ENCODE data around the gene PRRC2B.
"Not testable (repeated sequence)": the region's sequence is repeated elsewhere in the genome, so short reads cannot be mapped to it uniquely, and the experiment has no call there.

Gene PRRC2B

GRCh38 chr9:131393622-131394463 is at the start of gene PRRC2B:
Gene PRRC2B (plus strand): TSS chr9:131394086. CDS start chr9:131430145, 36,059 bp downstream.
- DNase-seq = peak; percentile 36

DNA sequence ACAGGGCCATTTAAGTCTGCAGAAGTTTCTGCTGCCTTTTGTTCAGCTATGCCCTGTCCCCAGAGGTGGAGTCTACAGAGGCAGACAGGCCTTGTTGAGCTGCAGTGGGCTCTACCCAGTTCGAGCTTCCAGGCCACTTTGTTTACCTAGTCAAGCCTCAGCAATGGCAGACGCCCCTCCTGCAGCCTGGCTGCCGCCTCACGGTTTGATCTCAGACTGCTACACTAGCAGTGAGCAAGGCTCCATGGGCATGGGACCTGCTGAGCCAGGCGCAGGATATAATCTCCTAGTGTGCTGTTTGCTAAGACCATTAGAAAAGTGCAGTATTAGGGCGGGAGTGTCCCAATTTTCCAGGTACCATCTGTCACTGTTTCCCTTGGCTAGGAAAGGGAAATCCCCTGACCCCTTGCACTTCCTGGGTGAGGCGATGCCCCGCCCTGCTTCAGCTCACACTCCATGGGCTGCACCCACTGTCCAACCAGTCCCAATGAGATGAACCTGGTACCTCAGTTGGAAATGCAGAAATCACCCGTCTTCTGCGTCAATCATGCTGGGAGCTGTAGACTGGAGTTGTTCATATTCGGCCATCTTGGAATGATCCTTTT is 48.9 kb upstream of the PRRC2B start:
- not testable (repeated sequence) for DNase-seq

- DNase-seq = no peak
Observed at GRCh38 chr9:131346559-131346958, 47.3 kb upstream of the PRRC2B start.

DNA sequence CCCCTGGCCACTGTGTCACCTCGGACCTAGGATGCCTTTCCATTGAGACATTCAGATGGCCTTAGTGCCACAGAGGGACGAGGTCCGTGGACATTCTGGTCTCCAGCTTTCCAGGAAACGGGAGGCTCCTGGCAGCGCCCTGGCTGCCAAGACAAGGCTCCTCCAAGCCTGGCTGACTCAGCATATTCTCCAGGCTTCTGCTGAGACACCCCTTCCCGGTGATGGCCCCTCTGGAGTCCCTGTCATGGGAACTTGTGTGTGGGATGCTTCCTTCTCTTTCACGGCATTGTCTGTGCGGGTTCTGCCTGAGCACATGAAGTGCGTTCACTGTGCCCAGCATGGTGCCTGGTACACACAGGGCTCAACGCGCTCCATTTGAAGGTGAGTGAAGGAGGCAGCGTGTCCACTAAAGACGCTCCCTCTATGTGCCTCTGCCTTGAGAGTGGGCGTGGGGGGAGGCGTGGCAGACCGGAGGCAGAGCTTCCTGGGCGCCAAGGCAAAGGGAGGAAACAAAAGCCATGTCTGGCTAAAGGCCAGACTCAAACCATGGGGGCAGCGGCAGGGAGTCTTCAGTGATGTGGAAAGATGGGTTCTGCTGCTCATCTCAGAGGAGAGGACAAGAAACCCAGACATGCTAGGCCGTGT is 46.4 kb upstream of the PRRC2B start:
- DNase-seq = no peak

GRCh38 chr9:131348631-131349521 is 45.0 kb upstream of the PRRC2B start:
- no peak for DNase-seq

GRCh38 chr9:131349522-131349880 is 44.4 kb upstream of the PRRC2B start:
- DNase-seq = no peak

DNA sequence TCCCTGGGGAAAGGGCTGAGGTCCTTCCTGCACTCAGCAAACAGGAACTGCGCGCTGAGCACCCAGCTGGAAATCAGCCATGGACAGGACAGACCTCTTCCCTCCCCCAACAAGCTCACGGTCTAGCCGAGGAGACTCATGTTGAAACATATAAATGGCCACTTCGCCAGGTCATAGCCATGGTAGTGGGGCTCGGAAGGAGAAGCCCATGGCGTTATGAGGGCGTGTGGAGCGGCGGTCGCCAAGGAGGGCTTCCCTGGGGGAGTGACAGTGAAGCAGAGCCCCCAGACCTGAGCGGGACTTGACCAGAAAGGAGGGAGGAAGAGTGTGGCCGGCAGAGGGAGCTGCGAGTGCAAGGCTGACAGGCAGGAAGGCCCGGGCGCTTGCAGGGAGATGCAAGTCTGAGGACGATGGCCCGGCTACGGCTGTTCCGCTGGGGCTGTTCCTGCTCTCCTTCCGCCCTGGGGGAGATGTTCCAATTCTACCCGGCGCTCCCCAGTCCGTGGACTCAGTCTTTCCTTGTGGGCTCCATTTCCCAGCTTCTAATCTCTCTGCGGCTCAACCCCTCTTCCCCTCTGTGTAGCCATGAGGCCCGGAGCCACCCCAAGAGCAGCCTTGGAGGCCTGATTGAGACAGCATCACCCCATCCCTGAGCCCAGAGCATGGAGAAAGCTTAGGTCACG is 43.9 kb upstream of the PRRC2B start:
- peak; percentile 68 for DNase-seq

DNA sequence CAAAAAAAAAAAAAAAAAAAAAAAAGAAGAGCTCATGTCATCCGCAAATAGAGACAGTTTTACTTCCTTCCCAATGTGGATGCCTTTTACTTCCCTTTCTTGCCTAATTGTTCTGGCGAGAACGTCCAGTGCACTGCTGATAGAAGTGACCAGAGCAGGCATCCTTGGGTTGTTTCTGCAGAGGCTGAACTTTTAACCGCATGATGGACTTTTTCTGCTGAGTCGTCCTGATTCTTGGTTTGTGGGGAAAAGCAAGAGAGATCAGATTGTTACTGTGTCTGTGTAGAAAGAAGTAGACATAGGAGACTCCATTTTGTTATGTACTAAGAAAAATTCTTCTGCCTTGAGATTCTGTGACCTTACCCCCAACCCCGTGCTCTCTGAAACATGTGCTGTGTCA is 37.4 kb upstream of the PRRC2B start:
- DNase-seq = not testable (repeated sequence)

DNA sequence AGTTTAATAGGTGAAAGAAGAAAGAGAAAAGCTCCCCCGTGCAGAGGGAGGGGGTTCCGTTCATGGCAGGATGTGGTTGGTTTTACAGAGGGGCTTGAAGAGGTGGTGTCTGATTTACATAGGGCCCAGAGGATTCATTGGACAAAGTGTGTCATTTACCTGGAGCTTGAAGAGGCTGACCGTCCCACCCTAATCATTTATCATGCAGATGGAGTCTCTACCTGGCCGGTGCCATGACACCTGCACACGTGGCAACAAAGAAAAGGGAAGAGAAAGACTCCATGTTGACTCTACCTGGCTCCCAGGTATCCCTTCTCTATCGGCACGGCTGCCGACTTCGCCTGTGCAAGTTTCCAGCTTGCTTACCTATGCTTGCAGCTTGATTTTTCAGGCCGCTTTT is 35.3 kb upstream of the PRRC2B start:
- DNase-seq = no peak

DNA sequence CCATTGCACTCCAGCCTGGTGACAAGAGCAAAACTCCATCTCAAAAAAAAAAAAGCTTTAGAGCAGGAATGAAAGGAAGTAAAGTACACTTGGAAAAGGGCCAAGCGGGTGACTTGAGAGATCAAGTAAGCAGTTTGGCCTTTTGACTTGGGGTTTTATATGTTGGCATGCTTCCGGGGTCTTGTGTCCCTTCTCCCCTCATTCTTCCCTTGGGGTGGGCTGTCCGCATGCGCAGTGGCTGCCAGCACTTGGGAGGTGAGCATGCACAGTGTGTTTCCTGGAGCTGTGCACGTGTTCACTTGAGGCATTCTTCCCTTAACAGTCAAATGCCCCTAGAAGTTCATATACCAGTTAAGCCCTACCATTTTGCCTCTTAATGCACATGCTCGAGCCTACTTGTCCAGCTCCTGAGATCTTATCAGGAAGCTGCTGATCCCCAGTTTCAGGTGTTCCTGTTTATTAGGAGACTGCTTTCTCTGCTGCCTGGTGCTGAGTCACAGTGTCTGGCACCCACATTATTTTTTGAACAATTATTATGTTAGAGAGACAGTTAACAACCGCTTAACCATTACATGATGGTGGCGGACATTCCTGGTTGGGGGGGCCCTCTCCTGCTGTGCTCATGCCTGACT is 32.6 kb upstream of the PRRC2B start:
- peak; percentile 75 for DNase-seq

DNA sequence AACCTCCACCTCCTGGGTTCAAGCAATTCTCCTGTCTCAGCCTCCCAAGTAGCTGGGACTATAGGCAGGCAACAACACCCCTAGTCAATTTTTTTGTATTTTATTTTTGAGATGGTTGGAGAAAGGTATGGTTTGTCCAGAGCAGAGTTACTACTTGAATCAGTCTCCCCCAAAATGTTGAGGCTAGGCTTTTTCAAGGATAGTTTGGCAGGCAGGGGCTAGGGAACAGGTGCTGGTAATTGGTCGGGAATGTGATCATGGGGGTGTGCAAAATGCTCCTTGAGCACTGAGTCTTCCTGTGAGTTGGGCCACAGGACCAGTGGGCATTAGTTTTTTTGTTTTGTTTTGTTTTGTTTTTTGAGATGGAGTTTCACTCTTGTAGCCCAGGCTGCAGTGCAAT is 28.3 kb upstream of the PRRC2B start:
- DNase-seq = no peak

GRCh38 chr9:131366761-131367401 is 27.0 kb upstream of the PRRC2B start:
- DNase-seq = peak; percentile 31

DNA sequence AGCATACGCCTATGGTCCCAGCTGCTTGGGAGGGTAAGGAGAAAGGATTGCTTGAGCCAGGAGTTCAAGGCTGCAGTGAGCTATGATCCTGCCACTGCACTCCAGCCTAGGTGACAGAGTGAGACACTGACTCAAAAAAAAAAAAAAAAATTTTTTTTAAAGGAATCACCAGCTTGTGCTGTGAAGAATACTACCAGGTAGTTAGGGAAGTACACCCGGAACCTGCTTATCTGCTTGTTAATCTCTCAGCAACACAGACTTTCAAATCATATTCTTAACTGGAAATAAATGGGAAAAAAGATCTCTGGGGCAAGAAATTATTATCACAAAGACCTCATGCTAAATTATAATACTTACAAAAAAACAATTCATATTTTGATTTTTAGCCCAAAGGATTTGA is 26.4 kb upstream of the PRRC2B start:
- DNase-seq = no peak

DNA sequence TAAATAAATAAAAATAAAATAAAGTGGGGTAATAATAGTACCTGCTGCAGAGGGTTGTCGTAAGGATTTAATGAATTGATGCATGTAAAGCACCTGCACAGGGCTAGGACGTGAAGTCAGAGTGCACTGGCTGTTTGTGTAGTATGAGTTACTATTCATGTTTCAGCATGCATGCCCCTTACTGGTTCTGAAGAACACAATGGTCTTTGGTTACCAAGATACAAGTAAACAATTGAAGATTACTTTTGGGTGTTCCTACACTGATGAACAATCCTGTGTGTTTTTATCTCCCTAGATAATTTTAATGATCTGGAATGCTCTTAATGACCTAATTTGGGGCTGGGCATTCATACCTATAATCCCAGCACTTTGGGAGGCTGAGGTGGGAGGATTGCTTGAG is 23.2 kb upstream of the PRRC2B start:
- DNase-seq = no peak

DNA sequence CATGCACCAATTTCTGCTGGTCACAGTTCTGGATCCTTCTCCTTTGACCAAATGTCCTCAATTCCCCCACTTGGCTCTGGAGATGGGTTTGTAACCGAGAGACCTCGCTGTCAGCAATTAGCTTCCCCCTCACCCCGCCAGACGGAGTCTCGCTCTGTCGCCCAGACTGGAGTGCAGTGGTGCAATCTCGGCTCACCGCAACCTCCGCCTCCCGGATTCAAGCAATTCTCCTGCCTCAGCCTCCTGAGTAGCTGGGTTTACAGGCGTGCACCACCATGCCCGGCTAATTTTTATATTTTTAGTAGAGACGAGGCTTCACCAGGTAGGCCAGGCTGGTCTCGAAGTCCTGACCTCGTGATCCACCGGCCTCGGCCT is 21.3 kb upstream of the PRRC2B start:
- not testable (repeated sequence) for DNase-seq

- not testable (repeated sequence) for DNase-seq
Observed at GRCh38 chr9:131374638-131375037, 19.2 kb upstream of the PRRC2B start.

GRCh38 chr9:131379056-131379455 is 14.8 kb upstream of the PRRC2B start:
- no peak for DNase-seq

DNA sequence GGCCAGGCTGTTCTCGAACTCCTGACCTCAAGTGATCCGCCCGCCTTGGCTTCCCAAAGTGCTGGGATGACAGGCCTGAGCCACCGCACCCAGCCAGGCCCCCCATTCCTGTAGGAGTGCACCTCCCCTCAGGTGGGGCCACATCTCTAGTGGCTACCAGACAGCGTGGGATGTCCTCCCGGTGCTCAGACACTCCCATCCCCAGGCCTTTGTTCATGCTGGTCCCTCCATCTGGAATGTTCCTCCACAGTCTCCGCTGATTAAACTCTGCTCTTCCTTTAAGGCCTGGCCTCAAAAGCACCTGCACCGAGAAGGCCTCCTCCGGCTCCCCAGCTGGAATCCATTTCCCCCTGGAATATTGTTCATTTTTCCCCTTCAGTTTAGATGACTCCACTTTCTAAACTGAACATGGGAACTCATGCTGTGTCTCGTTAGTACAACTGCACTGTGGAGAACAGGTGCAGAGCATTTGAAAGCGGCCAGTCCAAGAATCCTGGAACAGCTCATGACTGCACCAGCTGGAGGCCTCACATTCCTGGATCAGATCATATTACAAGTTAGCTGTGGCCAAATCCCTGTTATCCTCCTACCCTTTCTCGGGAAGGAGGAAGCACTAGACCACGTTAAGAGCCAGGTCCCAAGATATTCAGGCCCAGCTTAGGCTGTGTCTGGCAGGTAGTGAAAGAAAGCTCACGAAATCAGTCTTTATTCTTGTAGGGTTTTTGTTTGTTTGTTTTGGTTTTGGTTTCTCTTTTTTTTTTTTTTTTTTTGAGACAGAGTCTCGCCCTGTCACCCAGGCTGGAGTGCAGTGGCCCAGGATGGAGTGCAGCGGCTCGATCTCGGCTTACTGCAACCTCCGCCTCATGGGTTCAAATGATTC is 10.8 kb upstream of the PRRC2B start:
- peak; percentile 80 for DNase-seq

GRCh38 chr9:131385296-131385695 is 8.6 kb upstream of the PRRC2B start:
- DNase-seq = no peak

DNA sequence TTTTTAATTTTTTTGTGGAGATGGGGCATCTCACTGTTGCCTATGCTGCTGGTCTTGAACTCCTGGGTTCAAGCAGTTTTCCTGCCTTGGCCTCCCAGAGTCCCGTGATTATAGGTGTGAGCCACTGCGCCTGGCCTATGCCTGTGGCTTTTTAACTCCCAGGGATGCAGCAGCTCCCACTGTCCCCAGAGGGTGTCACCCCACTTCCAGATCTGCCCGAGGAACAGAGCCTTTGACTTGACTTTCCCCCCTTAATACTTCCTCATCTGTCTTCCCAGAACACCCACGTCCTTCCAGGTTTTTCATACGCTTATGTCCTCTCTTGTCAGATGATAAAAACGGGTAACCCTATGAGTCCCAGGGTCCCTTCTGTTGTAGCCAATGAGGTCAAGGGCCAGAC is 7.6 kb upstream of the PRRC2B start:
- no peak for DNase-seq
